Thoracic aorta (tissue), 2 donors: Measurements from ENCODE around the gene ADGRL3. TPM values are rescaled to one million over a fixed set of nuclear protein-coding genes. Genes with fewer than 3 reads are reported as not detected.

Experiments used
- ATAC-seq: fragments of 150-250 bp; one replicate; pipeline ENCODE4 v1.8.0; 2017; ENCODE audit warnings: low read depth; ENCODE audit not compliant: insufficient number of reproducible peaks, low FRiP score
- DNase-seq: peaks from one replicate; pipeline ENCODE4 v3.0.0-alpha.2; 2020; ENCODE audit warnings: low spot score
- H3K27ac ChIP-seq, 2 donors: fragments of 200-600 bp; sonication (generic); 1 replicate in 1 of 2; 2 replicates in 1 of 2; pipeline ENCODE4 v1.5.1; 2016; ENCODE audit warnings: mild to moderate bottlenecking in 2 of 2, moderate library complexity in 2 of 2
- H3K27me3 ChIP-seq: fragments of 200-600 bp; sonication (generic); replicated peaks from 2 replicates; pipeline ENCODE4 v1.6.0; 2016; ENCODE audit warnings: mild to moderate bottlenecking; ENCODE audit not compliant: insufficient read depth
- H3K36me3 ChIP-seq: fragments of 200-600 bp; sonication (generic); one replicate; pipeline ENCODE4 v1.5.1; 2016
- H3K4me1 ChIP-seq, 2 donors: fragments of 200-600 bp; sonication (generic); 1 replicate in 1 of 2; 2 replicates in 1 of 2; pipeline versions ENCODE4 v1.5.1 to v1.6.0; 2016; ENCODE audit warnings: low read depth in 2 of 2, mild to moderate bottlenecking in 1 of 2; ENCODE audit not compliant: control insufficient read depth in 1 of 2
- H3K4me3 ChIP-seq: fragments of 200-600 bp; sonication (generic); 2 replicates; pipeline ENCODE4 v1.5.1; 2016; ENCODE audit warnings: mild to moderate bottlenecking
- H3K9me3 ChIP-seq: fragments of 200-600 bp; sonication (generic); 2 replicates; pipeline ENCODE4 v1.5.1; 2016
- CTCF ChIP-seq: fragments of 200-600 bp; sonication (generic); IDR thresholded peaks from one replicate; pipeline ENCODE4 v1.5.1; 2019; ENCODE audit warnings: antibody characterized with exemption
- total RNA-seq, 2 donors: library from RNA; depleted of rRNA; stranded (reverse); fragments of >200 nt; gene quantifications; one replicate each; pipeline versions ENCODE4 v1.1.0 to v1.2.3, GENCODE V29; 2016

ADGRL3 gene
- total RNA-seq, 2 donors from 2014 or later: 17.5 to 18.1 TPM

GRCh38 chr4:62057031-62057430 lies 856.9 kb downstream of the ADGRL3 start:
- H3K9me3 ChIP-seq: no peaks in the 10 kb centered on the region
- TF ChIP-seq CTCF: no peak
- H3K27ac ChIP-seq: no peak overlapping the region
- no peak for ATAC-seq
- H3K36me3 ChIP-seq: no peaks in the 10 kb centered on the region
- no peaks in the 10 kb centered on the region for H3K4me1 ChIP-seq
- no peak for DNase-seq
- no peak overlapping the region for H3K4me3 ChIP-seq
- no peaks in the 10 kb centered on the region for H3K27me3 ChIP-seq

- Histone ChIP-seq H3K27ac (no peak overlapping the region), H3K9me3 (no peaks in the 10 kb centered on the region), H3K36me3 (no peaks in the 10 kb centered on the region), H3K27me3 (no peaks in the 10 kb centered on the region), H3K4me3 (no peak overlapping the region), H3K4me1 (no peaks in the 10 kb centered on the region)
- ATAC-seq (no peak), DNase-seq (no peak)
- no peak for TF ChIP-seq CTCF
Measured at GRCh38 chr4:62058571-62058970, 858.4 kb downstream of the ADGRL3 start.

GRCh38 chr4:62070291-62070852 lies 870.2 kb downstream of the ADGRL3 start:
- ATAC-seq: no peak

GRCh38 chr4:62075089-62075488 lies 875.0 kb downstream of the ADGRL3 start:
- H3K9me3 ChIP-seq: no peaks in the 10 kb centered on the region
- no peaks in the 10 kb centered on the region for H3K36me3 ChIP-seq
- H3K4me3 ChIP-seq: no peak overlapping the region
- no peak overlapping the region for H3K27ac ChIP-seq
- no peak for TF ChIP-seq CTCF
- no peak for ATAC-seq
- no peak for DNase-seq
- H3K27me3 ChIP-seq: no peaks in the 10 kb centered on the region
- H3K4me1 ChIP-seq: no peaks in the 10 kb centered on the region

More at GRCh38 chr4:62070291-62070852, 870.2 kb downstream of the ADGRL3 start:
- no peak for TF ChIP-seq CTCF
- no peak overlapping the region for H3K27ac ChIP-seq
- H3K4me3 ChIP-seq: no peak overlapping the region
- no peaks in the 10 kb centered on the region for H3K9me3 ChIP-seq
- H3K27me3 ChIP-seq: no peaks in the 10 kb centered on the region
- H3K36me3 ChIP-seq: no peaks in the 10 kb centered on the region
- no peak for DNase-seq
- H3K4me1 ChIP-seq: no peaks in the 10 kb centered on the region

GRCh38 chr4:62075521-62075920 lies 875.4 kb downstream of the ADGRL3 start:
- ATAC-seq (no peak), DNase-seq (no peak)
- no peak for TF ChIP-seq CTCF
- no peaks in the 10 kb centered on the region for H3K27me3 ChIP-seq
- no peaks in the 10 kb centered on the region for H3K36me3 ChIP-seq
- H3K27ac ChIP-seq: no peak overlapping the region
- H3K4me3 ChIP-seq: no peak overlapping the region
- H3K9me3 ChIP-seq: no peaks in the 10 kb centered on the region
- no peaks in the 10 kb centered on the region for H3K4me1 ChIP-seq
